D721Med (cell line): ENCODE measurements around the gene SCT.

Source experiments
- DNase-seq: peaks from one replicate; pipeline ENCODE4 v3.0.0; 2011; ENCODE audit warnings: low spot score; ENCODE audit not compliant: insufficient read length
- FAIRE-seq: peaks from 2 replicates; lab custom pipeline; 2011; peaks lifted over from hg19 to GRCh38; lab: Jason Lieb, UNC
- TF ChIP-seq, protein P1 (sequence below): IDR thresholded peaks from 2 replicates; pipeline ENCODE4 v1.5.1; 2012; ENCODE audit warnings: mild to moderate bottlenecking, control low read depth; ENCODE audit not compliant: insufficient read depth; ENCODE audit errors: missing control alignments

The SCT gene

DNA sequence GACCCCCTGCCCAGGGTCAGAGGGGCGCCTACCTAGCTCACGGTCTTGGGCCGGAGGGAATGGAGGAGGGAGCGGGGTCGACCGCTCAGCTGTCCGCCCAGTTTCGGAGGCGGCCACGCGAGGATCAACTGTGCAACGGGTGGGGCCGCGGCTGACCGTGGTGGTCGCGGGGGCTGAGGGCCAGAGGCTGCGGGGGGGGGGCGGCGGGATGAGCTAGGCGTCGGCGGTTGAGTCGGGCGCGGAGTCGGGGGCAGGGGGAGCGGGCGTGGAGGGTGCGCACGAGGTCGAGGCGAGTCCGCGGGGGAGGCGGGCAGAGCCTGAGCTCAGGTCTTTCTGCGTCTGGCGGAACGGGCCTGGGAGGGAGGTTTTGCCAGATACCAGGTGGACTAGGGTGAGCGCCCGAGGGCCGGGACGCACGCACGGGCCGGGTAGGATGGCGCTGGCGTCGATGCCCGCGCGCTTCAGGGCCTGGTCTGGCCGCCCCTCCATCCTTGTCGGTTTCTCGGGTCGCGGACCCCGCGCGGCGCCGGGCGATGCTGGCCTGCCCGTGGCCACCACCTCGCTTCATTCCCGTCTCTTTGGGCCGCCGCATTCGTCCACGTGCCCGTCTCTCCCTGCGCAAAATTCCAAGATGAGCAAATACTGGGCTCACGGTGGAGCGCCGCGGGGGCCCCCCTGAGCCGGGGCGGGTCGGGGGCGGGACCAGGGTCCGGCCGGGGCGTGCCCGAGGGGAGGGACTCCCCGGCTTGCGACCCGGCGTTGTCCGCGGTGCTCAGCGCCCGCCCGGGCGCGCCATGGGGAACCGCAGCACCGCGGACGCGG, 9.7 kb upstream of the SCT start, which contains the start of gene DRD4:
TSS of gene DRD4 (plus strand) at position 759 of the 822 bp plus-strand sequence. CDS start at position 795, 36 bp downstream.
- TF ChIP-seq, protein P1, sequence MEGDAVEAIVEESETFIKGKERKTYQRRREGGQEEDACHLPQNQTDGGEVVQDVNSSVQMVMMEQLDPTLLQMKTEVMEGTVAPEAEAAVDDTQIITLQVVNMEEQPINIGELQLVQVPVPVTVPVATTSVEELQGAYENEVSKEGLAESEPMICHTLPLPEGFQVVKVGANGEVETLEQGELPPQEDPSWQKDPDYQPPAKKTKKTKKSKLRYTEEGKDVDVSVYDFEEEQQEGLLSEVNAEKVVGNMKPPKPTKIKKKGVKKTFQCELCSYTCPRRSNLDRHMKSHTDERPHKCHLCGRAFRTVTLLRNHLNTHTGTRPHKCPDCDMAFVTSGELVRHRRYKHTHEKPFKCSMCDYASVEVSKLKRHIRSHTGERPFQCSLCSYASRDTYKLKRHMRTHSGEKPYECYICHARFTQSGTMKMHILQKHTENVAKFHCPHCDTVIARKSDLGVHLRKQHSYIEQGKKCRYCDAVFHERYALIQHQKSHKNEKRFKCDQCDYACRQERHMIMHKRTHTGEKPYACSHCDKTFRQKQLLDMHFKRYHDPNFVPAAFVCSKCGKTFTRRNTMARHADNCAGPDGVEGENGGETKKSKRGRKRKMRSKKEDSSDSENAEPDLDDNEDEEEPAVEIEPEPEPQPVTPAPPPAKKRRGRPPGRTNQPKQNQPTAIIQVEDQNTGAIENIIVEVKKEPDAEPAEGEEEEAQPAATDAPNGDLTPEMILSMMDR = no peak
- DNase-seq (no peak), FAIRE-seq (no peak)

DNA sequence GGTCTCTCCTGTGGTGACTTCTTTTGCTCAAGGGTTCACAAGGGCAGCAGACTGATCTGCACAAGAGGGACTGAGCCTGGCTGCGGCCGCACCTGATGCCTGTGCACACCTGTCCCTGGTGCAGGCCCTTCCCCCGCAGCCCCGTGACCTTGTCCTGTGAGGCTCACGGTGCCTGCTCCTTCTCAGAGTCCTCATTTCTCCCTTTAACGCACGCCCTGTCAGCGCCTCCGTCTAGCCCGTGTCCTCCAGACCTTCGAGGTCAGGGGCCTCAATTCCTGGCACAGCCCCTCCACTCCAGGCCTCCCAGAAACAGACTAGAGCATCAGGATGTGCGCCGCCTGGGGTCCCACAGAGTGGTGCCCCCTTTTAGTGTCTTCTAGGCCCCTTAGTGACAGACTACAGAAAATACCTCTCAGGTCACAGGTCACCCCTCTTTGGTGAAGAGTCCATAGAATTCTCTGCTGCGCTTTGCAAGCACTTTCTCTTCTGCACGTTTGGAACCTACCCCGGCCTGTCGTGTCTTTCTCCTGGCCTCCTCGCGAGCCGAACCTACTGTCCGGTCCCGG, 9.0 kb upstream of the SCT start:
- TF ChIP-seq, protein P1 = no peak
- no peak for FAIRE-seq
- DNase-seq = no peak

DNA sequence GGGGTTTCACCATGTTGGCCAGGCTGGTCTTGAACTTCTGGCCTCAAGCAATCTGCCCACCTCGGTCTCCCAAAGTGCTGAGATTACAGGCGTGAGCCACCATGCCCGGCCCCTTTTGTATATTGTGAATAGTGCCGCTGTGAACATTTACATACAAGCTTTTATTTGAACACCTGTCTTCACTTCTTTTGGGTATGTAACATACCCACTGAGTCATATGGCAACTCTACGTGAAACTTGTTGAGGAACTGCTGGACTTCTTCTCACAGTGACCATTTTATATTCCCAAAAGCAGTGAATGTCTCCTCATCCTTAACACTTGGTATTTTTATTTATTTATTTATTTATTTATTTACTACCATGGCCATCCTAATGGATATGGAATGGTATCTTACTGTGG, 3.9 kb upstream of the SCT start:
- TF ChIP-seq, protein P1 = no peak
- DNase-seq = no peak
- no peak for FAIRE-seq

DNA sequence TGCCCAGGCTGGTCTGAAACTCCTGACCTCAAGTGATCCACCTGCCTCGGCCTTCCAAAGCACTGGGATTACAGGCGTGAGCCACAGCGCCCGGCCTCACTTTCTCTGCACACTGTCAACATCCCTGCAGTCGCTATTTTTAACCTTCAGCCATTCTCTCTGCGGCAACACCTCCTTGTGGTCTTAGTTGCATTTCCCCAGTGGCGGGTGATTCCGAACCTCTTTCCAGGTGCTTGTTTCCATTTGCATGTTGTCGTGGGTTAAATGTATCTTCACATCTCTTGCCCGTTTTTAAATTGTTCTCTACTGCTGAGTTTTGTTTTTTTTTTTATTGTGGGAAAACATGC, 2.2 kb upstream of the SCT start:
- DNase-seq (no peak), FAIRE-seq (no peak)
- TF ChIP-seq, protein P1 = no peak

DNA sequence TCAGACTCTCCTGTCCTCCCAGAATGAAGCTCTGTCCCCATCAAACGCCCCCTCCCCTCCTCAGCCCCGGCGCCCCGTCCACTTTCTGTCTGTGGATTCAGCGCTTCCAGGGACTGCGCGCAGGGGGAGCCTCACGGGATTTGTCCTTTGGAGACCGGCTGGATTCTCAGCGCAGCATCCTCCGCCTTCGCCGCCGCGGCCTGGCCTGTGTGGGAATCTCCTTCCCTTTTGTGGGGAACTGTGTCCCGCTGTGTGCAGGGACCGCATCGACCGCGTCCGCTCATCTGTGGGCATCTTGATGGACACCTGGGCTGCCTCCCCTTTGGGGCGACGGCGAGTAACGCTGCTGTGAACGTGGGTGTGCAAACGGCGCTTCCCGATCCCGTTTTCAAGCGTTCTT, 1.1 kb upstream of the SCT start:
- DNase-seq (no peak), FAIRE-seq (no peak)
- TF ChIP-seq, protein P1 = no peak

DNA sequence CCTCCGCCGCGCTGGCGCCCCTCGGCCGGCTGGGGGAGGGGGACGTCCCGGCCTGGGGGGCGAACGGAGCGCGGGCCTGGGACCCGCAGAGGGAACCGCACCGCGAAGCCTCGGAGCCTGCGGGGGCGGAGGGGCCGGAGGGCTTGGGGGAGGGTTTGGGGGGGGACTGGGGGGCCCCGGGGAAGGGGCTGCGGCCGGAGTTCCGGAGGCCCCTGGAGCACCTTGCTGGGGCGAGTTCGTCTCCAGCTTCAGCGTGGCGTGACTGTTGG, 261 bp upstream of the SCT start:
- TF ChIP-seq, protein P1 = no peak
- no peak for FAIRE-seq

DNA sequence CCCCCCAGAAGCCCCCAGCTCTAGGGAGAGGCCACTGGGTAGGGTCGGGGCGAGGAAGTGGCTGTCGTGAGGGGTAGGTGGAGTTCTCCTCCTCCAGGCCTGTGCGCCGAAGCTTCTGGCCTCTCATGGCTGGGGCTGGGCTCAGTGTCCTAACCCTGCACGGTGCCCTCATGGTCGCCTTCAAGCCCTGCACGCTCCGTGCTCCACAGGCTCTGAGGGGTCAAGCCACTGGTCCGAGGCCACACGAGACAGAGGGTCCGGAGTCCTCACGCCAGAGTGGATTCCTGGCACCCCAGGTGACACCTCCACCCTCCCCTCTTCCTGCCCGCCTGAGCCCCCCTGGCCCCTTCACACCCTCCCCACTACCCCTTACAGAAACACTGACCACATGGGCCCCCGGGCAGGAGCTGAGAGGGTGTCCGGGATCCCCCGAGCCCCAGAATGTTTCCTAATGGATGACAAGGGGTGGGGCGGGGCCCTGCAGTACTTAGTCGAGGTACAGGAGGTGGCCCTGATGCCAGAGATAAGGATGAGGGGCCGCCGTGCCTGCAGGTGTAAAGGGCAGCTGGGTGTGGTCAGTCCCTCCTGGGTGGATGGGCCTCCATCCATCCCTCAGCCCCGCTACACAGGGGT, 1.2 kb downstream of the SCT start:
- no peak for DNase-seq
- no peak for FAIRE-seq

More for the DNA sequence above, 261 bp upstream of the SCT start:
- DNase-seq = no peak

More for the DNA sequence above, 1.2 kb downstream of the SCT start:
- TF ChIP-seq, protein P1 = no peak
